ENCODE measurements around the gene ALPI. TPM values are rescaled to one million over a fixed set of nuclear protein-coding genes. Genes with fewer than 3 reads are reported as not detected.

The ALPI gene
- total RNA-seq, 1 experiment from 2014 or later, result not detected

GRCh38 chr2:232418466-232419244 is 37.3 kb upstream of the ALPI start:
- ChIA-PET POLR2A (ENCODE audit: unreplicated experiment) (interaction anchor here (0.6 kb wide), 1 partner anchor 12 kb away, joined by 3 read pairs; no protein-coding TSS in a partner anchor), CTCF (interaction anchor here (0.6 kb wide), 2 partner anchors 12 to 35 kb away, joined by 3 to 7 read pairs; no protein-coding TSS in a partner anchor)
- Histone ChIP-seq H3F3A (ENCODE audit: low read length, unreplicated experiment) (no peaks in the 10 kb centered on the region), H3K9me3 (ENCODE audit: low read length) (peaks cover 5% of the 10 kb centered on the region; the same call in 1 of the 2 replicates), H3K4me2 (ENCODE audit: low read length) (peak overlapping the region; percentile 74), H2AFZ (ENCODE audit: low read length) (peak overlapping the region; percentile 68), H3K36me3 (ENCODE audit: low read depth, low read length) (no peaks in the 10 kb centered on the region), H3K9me2 (replicated peaks; ENCODE audit: low read length) (no peaks in the 10 kb centered on the region), H3K4me3 (ENCODE audit: low read length) (peak overlapping the region; percentile 58), H3K79me2 (ENCODE audit: low read length) (no peaks in the 10 kb centered on the region), H3K4me1 (ENCODE audit: insufficient read depth, low read length) (no peaks in the 10 kb centered on the region), H3K9ac (ENCODE audit: low read length) (no peak overlapping the region), H3K27me3 (ENCODE audit: low read length) (peaks cover 24% of the 10 kb centered on the region), H4K20me1 (ENCODE audit: low read length) (no peaks in the 10 kb centered on the region), H3K27ac (ENCODE audit: low read length) (no peak overlapping the region)
- no TSS peak for BruUV-seq (replicated peaks)
- intact Hi-C loops (cut with micrococcal nuclease), result no loop called here
- ATAC-seq (peak; percentile 45), DNase-seq (peak; percentile 27)
- TF ChIP-seq CTCF (conservative IDR thresholded peaks at IDR 0.05; ENCODE audit: low read depth, low read length), result no peak
- no peak for TF ChIP-seq EZH2phosphoT487 (IDR thresholded peaks at IDR 0.05; ENCODE audit: borderline replicate concordance, low read length)
- no peak for TF ChIP-seq EZH2 (IDR thresholded peaks at IDR 0.05; ENCODE audit: low read length, unreplicated experiment)

GRCh38 chr2:232419245-232420072 is 36.5 kb upstream of the ALPI start:
- ATAC-seq, result no peak
- H2AFZ ChIP-seq (ENCODE audit: low read length), result peak overlapping the region; percentile 85
- H3F3A ChIP-seq (ENCODE audit: low read length, unreplicated experiment), result no peaks in the 10 kb centered on the region
- TF ChIP-seq CTCF (conservative IDR thresholded peaks at IDR 0.05; ENCODE audit: low read depth, low read length) (no peak), EZH2phosphoT487 (IDR thresholded peaks at IDR 0.05; ENCODE audit: borderline replicate concordance, low read length) (no peak), EZH2 (IDR thresholded peaks at IDR 0.05; ENCODE audit: low read length, unreplicated experiment) (no peak)
- no peaks in the 10 kb centered on the region for H3K79me2 ChIP-seq (ENCODE audit: low read length)
- H3K9ac ChIP-seq (ENCODE audit: low read length), result no peak overlapping the region
- BruUV-seq (replicated peaks), result no TSS peak
- ChIA-PET POLR2A (ENCODE audit: unreplicated experiment) (interaction anchor here (0.6 kb wide), 1 partner anchor 11 kb away, joined by 3 read pairs; no protein-coding TSS in a partner anchor), CTCF (interaction anchor here (0.6 kb wide), 2 partner anchors 11 to 35 kb away, joined by 3 to 7 read pairs; no protein-coding TSS in a partner anchor)
- no peak for DNase-seq
- H3K27me3 ChIP-seq (ENCODE audit: low read length), result peaks cover 24% of the 10 kb centered on the region
- no peaks in the 10 kb centered on the region for H3K4me1 ChIP-seq (ENCODE audit: insufficient read depth, low read length)
- peak overlapping the region; percentile 58 for H3K4me3 ChIP-seq (ENCODE audit: low read length)
- H3K36me3 ChIP-seq (ENCODE audit: low read depth, low read length), result no peaks in the 10 kb centered on the region
- peaks cover 5% of the 10 kb centered on the region; the same call in 1 of the 2 replicates for H3K9me3 ChIP-seq (ENCODE audit: low read length)
- intact Hi-C loops (cut with micrococcal nuclease), result no loop called here
- no peaks in the 10 kb centered on the region for H4K20me1 ChIP-seq (ENCODE audit: low read length)
- H3K9me2 ChIP-seq (replicated peaks; ENCODE audit: low read length), result no peaks in the 10 kb centered on the region
- H3K27ac ChIP-seq (ENCODE audit: low read length), result no peak overlapping the region
- H3K4me2 ChIP-seq (ENCODE audit: low read length), result peak overlapping the region; percentile 91
